GM15510 (cell line): ENCODE data around the gene MON1B.

Experiments
- POLR2A ChIP-seq: IDR thresholded peaks from 3 replicates; pipeline ENCODE4 v1.6.1; 2011; ENCODE audit warnings: borderline replicate concordance; ENCODE audit not compliant: insufficient read length; ENCODE audit errors: extremely low read depth

Gene MON1B

GRCh38 chr16:77219437-77219836 lies 28.4 kb downstream of the MON1B start:
- TF ChIP-seq POLR2A, result no peak

- no peak for TF ChIP-seq POLR2A
Observed at GRCh38 chr16:77220427-77220826, 29.4 kb downstream of the MON1B start.

GRCh38 chr16:77221482-77221881 lies 30.5 kb downstream of the MON1B start:
- TF ChIP-seq POLR2A, result no peak

GRCh38 chr16:77223184-77223583 lies 32.2 kb downstream of the MON1B start:
- TF ChIP-seq POLR2A, result no peak

- TF ChIP-seq POLR2A, result no peak
Observed at GRCh38 chr16:77225182-77225581, 34.2 kb downstream of the MON1B start.

- TF ChIP-seq POLR2A, result no peak
Observed at GRCh38 chr16:77227745-77228144, 36.8 kb downstream of the MON1B start.

GRCh38 chr16:77231047-77231446 lies 40.1 kb downstream of the MON1B start:
- no peak for TF ChIP-seq POLR2A

GRCh38 chr16:77233799-77234519 lies 43.0 kb downstream of the MON1B start:
- no peak for TF ChIP-seq POLR2A

- TF ChIP-seq POLR2A, result no peak
Observed at GRCh38 chr16:77234611-77235010, 43.6 kb downstream of the MON1B start.

GRCh38 chr16:77236063-77236511 lies 45.1 kb downstream of the MON1B start:
- no peak for TF ChIP-seq POLR2A

GRCh38 chr16:77238593-77238992 lies 47.6 kb downstream of the MON1B start:
- no peak for TF ChIP-seq POLR2A

- TF ChIP-seq POLR2A, result no peak
Observed at GRCh38 chr16:77246150-77246549, 55.2 kb downstream of the MON1B start.

GRCh38 chr16:77250400-77250799 lies 59.4 kb downstream of the MON1B start:
- TF ChIP-seq POLR2A, result no peak
